SKM-1 (cell line): Measurements from ENCODE around the gene MRPL43.

ENCODE experiments used
- DNase-seq: peaks from one replicate; lab custom pipeline; 2025; ENCODE audit not compliant: unreplicated experiment; lab: John Stamatoyannopoulos, UW

The MRPL43 gene

GRCh38 chr10:100968062-100968736 lies 19.1 kb downstream of the MRPL43 start:
- DNase-seq: no peak

DNA sequence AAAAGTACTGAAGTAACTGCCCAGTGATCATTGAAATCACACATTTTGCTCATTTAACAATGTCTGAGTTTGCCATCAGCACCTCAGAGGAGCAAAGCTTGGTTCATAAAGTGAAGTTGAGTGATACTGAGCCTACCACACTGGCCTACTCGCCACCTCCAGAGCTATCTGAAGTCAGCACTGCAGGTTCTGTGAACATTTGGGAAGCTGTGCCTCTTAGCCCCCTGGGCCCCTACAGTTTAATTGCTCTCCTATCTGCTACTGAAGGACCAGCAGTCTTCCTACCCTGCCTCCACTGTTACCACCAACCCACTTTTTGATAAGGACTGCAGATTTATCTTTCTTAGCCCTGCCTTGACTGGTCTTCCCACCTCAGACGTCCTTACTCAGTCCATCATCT lies 20.0 kb downstream of the MRPL43 start:
- no peak for DNase-seq

DNA sequence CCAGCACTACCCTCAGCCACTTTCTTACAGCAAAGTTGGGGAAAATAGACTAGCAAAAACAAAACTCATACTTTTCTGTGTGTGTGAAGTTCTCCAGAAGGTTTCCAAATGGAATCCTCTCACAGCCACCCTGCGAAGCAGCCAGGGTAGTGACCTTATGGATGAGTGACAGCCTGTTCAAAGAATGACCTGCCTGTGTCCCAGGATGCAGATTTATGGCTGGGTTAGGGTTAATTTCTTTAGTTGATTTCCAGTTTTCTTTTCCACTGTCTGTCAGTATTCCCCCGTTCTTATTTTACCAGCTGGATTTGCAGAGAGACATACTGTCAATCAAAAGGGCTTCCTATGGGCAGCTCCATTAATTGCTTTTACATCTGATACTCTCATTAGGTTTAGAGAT lies 20.4 kb downstream of the MRPL43 start:
- DNase-seq: no peak

DNA sequence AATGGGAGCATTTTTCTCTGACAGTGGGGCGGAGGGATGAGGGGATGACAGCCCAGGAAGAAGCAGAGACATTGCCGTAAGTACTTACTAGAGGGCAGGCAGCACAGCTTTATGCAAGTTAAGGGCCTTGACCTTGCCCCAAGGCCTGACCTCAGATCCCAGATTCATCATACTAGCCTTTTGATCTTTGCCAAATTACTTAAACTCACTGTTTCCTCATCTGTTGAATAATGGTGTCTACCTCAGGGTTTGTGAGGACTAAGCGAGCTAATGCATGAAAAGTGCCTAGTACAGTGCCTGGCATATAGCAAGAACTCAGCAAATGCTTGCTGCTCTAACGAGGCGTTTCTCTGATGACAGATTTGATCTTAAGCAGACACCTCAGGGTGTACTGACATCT lies 21.5 kb downstream of the MRPL43 start:
- DNase-seq: no peak

GRCh38 chr10:100963826-100964225 lies 23.5 kb downstream of the MRPL43 start:
- DNase-seq: no peak

- DNase-seq: no peak
These were observed 24.8 kb downstream of the MRPL43 start for GRCh38 chr10:100962351-100963080.

- DNase-seq: no peak
These were observed 27.0 kb downstream of the MRPL43 start for GRCh38 chr10:100960251-100960650.

GRCh38 chr10:100948916-100949315 lies 38.4 kb downstream of the MRPL43 start:
- DNase-seq: no peak

DNA sequence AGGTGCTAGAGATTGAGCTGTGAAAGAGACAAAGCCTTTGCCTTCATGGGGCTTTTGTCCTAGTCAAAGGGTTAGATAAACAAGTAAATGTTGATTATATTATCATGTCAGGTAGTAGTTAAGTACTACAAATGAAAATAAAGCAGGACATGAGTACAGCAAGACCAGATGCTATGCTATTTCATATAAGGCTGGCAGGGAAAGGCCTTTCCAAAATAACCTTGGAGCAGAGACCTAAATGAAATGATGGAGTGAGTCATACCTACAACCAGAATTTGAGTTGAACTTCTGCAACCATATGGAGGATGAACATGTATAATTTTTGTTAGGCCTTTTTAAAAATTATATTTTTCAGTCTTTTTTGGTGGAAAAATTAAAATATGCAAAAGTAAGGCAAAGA lies 41.5 kb downstream of the MRPL43 start:
- DNase-seq: no peak

GRCh38 chr10:100943508-100943907 lies 43.8 kb downstream of the MRPL43 start:
- DNase-seq: no peak

DNA sequence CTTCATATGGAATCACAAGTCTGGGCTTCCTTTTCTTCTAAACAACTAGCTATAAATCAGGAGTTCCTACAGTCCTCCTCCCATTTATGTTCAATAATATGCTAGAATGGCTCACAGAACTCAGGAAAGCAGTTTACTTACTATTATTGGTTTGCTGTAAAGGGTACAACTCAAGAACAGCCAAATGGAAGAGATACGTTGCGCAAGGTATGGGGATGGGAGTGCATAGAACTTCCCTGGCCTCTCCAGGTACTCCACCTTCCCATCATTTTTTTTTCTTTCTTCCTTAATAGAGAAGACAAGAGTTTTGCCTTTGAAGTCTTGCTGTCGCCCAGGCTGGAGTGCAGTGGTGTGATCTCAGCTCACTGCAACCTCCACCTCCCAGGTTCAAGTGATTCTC lies 45.1 kb downstream of the MRPL43 start:
- DNase-seq: no peak

DNA sequence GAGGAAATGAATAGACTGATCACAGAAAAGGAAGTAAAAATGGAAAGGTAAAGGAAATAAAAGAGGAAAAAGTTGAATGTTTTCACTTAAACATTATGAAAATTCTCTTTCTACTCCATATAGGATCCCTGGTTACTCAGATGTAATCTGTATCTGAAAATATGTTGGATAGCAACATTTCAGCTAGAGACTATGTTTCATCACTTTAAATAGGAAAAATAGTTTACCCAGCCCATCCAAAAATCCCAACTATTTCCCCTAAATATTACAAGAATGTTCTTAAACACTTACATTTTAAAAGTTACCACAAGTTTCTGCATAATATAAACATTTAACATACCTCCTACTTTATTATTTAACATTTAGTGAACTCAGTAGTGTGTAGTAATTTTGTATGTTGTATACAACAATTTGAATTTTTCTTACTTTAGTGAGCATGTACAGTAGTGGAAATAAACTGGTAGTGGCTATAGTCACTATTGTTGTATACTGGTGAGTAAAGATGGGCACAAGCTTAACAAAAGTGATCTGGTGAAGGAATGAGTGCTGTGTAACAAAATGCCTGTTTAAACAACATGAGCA lies 47.4 kb downstream of the MRPL43 start:
- DNase-seq: no peak
